Measurements from ENCODE around the gene MYO18B. TPM values are rescaled to one million over a fixed set of nuclear protein-coding genes. Genes with fewer than 3 reads are reported as not detected.

Gene MYO18B
- total and polyA plus RNA-seq, 2 of the 8 experiments (the other 6 are each of a cell fraction or from before 2014, with no cell fraction given) = 0.62 to 0.78 TPM

GRCh38 chr22:25736378-25737011, 5.5 kb upstream of the MYO18B start (continued):
- TF ChIP-seq YY1 (IDR thresholded peaks at IDR 0.05; ENCODE audit: low read depth, low read length) (no peak), ATF2 (IDR thresholded peaks at IDR 0.05; ENCODE audit: low read length) (no peak), SP4 (IDR thresholded peaks at IDR 0.05; ENCODE audit: low read length) (no peak), SUZ12 (IDR thresholded peaks at IDR 0.05; ENCODE audit: low read length) (no peak), POLR2AphosphoS5 (IDR thresholded peaks at IDR 0.05; ENCODE audit: low read depth, low read length) (no peak), FOSL1 (IDR thresholded peaks at IDR 0.05; ENCODE audit: insufficient read depth, low read depth, low read length) (no peak), EP300 (IDR thresholded peaks at IDR 0.05; ENCODE audit: borderline replicate concordance in 1 of 2, low read depth in 2 of 2, low read length in 2 of 2) (no peak), PHF8 (conservative IDR thresholded peaks at IDR 0.05; ENCODE audit: low read depth, low read length) (no peak)
